Measurements from ENCODE around the gene PGAM2.
A peak's percentile ranks its signal among the peaks of the same experiment; 100 is the strongest.

PGAM2 gene

GRCh38 chr7:44082541-44083207 is 17.3 kb upstream of the PGAM2 start:
- DNase-seq = peak; percentile 100

DNA sequence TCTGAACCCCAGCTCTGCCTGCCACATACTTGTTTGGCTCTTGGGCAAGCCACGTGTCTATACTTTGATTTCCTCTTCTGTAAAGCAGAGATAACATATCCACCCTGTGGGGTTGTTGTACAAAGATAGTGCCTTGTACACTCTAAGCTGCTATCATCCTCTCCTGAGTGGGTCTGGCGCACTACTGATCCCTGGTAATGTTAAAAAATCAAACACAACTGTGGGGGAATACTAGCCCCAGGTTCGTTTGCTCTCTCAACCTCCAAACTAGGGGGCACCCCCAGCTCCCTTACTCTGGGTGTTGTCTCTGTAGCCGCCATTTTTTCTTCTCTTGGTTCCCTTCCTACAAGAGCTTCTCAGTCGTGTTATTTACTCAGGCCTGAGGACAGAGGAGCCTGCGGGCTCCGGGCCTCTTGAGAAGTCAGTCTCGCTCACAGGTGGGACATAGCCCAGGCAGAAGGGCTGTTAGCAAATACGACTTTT is 15.9 kb upstream of the PGAM2 start:
- DNase-seq = no peak

DNA sequence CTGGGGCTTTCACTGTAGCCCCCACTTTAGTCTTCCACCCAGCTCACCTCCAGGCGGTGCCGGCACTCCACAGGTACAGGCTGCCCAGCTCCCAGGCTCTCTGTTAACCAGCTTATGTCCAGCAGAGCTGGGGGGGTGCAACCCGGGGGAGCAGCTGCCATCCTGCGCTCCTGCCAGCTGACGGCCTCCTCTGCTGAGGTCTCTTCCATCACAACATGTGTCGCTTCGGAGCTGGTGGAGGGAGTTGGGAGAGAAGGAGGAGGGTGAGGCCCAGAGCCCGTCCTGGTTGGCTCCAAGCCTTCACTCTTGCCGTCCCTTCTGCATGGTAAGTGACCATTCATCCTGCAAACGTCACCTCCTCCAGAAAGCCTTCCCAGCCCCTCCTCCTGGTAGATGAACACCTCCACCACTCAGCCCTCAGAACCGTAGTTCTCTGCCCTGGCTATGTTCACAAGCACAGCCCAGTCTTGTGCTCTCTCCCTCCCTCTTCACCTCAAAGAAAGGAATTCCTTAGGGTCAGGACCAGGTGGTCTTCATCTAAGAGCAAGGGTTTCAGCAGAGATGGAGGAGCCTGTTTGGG is 15.4 kb upstream of the PGAM2 start:
- no peak for DNase-seq

- DNase-seq = no peak
Observed at GRCh38 chr7:44080118-44080517, 14.8 kb upstream of the PGAM2 start.

DNA sequence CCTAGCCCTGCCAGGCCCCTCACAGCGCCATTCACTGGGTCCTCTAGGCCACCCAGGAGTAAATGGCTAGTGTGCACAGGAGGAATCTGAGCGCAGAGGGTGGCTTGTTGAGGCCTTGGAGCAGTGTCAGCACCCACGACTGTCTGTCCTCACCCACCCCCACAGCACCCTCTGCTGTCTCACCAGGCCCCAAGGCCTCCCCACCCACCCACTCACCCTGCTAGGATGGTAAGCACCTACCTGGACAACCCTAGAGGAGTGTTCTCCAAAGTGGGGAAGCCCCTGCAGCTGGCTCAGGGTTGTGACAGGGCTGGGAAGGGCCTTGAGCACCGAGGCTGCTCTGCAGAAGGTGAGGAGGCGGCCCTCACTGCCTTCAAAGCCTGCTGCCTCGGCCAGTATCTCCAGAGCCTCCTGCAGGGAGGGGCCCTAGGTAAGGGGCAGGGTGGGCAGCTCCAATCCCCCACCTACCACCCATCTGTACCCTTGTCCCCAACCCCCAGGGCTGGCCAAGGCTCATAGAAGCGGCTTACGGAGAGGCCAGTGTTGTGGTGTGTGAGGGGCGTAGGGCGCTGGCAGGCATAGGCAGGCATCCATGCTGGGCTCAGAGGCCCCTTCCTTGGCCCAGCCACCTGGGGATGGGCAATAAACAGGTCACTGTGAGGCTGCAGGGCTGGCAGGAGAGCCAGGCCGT is 14.1 kb upstream of the PGAM2 start:
- no peak for DNase-seq

GRCh38 chr7:44078521-44078920 is 13.2 kb upstream of the PGAM2 start:
- DNase-seq = no peak

DNA sequence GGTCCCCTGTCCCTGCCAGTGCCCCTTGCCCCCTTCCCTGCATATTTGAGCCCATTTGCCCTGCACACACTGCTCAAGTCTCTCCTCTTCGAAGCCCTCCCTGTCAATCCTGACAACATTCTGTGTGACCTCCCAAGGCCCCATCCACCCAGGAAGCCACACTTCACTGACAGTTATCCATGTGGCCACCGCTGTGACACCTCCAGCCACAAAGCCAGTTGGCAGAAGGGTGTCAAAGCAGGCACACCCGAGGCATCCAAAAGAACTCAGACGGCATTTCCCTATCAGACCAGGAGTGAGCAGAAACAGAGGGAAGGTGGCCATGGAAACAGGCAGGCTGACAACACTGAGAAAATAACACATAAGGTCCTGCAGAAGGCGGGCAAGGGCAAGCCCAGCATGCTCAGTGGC is 12.3 kb upstream of the PGAM2 start:
- DNase-seq = no peak

DNA sequence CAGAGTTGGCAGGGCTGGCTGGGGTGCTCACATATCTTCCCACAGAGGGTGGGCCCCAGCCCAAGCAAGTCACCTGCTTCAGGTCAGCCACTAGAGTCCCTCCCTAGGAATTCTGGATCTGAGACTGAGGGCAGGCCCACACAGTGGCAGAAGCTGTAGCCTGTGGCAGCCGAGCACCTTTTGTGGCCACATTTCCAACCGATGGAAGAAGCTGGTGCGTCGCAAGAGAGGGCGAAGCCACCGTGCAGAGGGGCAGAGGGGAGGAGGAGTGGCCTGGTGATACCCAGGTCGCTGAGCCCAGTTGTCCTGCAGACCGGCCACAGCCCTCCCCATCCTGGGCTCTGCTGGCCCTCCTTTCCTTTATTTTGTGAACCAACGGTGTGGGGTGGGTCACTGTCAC is 11.7 kb upstream of the PGAM2 start:
- DNase-seq = no peak

DNA sequence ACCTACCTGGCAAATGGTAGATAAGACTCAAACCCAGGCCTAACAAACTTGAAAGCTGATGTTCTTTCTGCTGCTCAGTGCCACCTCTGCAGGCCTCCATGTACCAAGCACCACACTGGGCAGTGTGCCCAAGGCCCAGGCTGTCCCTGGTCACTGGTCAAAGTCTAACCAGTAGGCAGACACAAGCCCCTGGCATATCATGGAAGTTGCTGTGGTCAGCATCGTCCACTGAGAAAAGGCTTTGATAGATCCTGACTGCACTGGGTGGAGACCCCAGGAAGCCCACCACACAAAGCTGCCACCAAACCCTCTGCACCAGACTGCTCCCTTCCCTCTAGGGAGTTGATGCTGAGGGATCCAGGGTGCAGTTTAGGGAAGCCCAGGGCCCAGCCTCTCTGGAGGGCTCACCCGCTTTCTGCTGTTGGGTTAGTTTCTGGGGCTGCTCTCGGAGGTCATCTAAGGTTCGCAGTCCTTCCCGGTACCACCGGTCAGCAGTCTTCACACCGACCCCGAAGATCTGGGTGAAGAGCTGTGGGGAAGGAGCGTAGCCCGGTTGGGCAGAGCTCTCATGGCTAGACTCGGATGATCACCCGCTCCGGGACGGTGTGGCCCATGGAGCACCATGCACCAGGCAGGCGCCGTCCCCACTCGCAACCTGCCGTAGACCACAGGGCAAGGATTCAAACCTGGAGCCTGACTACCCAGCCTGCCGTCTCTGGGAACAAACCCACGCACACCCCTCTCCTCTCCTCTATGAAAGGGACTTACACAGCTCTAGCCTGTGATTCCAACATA is 10.9 kb upstream of the PGAM2 start:
- DNase-seq = no peak

GRCh38 chr7:44075296-44076075 is 10.1 kb upstream of the PGAM2 start:
- no peak for DNase-seq

- no peak for DNase-seq
Observed at GRCh38 chr7:44074349-44074695, 9.0 kb upstream of the PGAM2 start.

- no peak for DNase-seq
Observed at GRCh38 chr7:44073664-44074348, 8.4 kb upstream of the PGAM2 start.

DNA sequence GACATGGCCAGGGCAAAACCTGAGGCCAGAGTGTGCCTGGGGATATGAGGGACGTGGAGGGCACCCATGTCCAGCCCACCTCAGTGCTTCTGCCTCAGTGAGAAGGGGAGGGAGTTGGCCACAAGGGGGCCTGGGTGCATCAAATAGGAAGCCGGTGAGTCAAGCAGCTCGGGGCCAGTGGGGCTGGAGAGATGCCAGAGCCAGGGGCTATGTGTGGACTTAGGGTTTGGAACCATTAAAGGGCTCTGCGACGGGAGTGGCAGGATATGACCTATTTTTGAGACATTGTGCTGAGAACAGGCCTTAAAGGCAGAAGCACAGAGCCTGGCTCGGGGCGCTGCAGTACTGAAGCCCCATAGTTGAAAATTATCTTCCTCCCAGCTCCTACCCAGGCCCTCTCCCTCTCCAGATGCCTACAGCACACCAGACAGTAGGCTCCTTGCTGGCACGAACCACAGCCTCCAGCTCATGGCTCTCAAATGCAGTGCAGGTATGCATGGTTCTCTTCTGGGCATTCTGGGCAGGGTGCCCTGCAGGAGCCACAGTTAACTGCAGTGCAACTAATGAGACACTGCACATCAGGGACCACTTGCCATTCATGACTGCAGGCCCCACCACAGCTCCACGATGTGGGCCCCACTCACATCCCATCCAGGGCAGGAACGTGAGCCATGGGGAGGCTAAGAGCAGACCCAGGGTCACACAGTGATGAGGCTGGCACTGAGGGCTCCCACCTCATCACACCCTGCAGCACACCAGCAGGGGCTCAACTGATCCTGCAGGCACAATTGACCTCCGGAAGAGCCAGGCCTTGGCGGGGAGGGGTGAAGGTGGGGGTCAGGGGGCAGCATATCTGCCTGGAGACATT is 7.2 kb upstream of the PGAM2 start:
- DNase-seq = peak; percentile 88

- no peak for DNase-seq
Observed at GRCh38 chr7:44071726-44072363, 6.5 kb upstream of the PGAM2 start.

DNA sequence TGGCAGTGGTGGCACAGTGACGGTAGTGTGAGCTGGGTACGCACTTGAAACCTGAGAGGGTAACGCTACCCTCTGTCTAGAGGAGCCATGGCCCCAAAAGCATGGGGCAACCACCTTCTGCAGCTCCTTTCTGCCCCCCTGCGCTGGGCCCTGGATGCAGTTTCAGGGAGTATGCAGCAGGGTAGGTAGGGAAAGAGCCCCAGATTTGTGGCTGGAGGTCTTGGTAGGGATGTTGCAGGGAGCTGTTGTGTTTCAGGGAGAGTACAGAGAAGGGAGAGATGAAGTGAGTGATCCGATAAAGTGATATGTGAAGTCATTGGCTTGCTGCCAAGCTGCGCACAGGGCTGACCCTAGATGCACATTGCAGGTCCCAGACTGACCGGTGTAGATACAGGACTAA is 2.7 kb upstream of the PGAM2 start:
- DNase-seq = no peak

DNA sequence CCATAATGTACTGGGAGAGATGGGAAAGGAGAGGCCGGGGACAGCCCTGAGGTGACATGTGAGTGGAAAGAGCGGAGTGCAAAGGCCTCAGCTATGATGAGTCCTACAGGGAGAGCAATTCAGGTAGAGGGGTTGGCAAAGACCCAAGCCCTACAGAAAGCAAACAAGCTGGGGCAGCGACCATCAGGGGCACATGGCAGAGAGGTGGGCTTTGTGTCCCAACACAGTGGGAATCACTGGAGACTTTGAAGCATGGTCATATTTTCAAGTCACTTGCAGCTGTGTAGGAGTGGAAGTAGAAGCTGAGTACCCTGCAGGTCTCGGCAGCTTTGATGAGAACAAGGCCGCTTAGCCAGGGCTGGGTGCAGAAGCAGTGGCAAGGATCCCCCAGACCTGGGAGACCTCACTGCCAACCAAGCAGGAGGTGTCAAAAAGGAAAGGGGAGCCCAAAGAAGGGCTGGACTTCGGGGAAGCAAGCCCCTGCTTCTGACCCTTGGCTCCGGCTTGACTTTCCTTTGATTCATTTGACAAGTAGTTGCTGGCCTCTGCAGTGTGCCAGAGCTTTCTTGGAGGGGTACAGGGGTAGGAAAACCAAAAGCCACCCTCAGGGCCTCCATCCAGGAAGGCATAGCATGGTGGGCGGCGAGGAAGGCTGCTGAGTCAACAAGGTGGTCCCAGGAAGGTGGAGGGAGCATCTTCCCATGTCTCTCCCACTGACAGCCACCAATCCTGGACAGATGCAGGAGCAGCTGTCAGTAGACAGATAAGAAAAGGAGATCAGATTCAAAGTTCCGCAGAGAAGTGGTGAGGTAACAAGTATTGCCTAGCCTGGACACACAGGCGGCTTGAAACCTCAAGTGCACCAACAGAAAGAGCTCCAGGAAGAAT is 1.9 kb upstream of the PGAM2 start:
- DNase-seq = no peak

GRCh38 chr7:44066494-44067063 is 1.2 kb upstream of the PGAM2 start:
- DNase-seq = no peak

- no peak for DNase-seq
Observed at GRCh38 chr7:44066111-44066460, 719 bp upstream of the PGAM2 start.

All from fibroblast of skin of scalp (primary cell).